ENCODE results near the gene CAB39. TPM values are rescaled to one million over a fixed set of nuclear protein-coding genes. Genes with fewer than 3 reads are reported as not detected.

The CAB39 gene
- total and polyA plus RNA-seq, 2 of the 8 experiments (the other 6 are each of a cell fraction or from before 2014, with no cell fraction given) = 16.4 to 50.5 TPM

DNA sequence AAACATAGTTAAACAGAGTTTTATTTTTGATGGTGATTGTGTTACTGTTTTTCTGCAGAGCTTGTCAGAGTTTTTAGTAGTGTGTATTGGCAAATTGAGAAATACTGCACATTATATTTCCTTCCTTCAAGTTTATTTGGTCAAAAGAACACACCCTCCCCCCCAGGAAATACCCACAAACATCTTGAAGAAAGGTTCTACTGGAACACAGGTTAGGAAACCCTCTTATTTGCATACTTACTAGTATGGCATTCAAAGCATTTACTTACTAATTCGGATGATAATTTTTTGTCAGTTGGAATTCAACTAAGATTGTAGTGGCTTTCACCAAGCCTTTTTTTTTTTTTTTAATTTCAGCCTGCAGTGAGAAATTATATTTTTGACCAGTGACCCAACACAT, 9.1 kb downstream of the CAB39 start:
- CTCF ChIA-PET (ENCODE audit: partially characterized antibody) = interaction anchor here (1.1 to 2.8 kb wide), 5 partner anchors 10 to 111 kb away, joined by 3 to 11 read pairs (median 3); partner anchors contain the start of gene CAB39
- H2BK15ac ChIP-seq (ENCODE audit: low read length) = no peak overlapping the region

More for the DNA sequence above, 9.1 kb downstream of the CAB39 start:
- no peak overlapping the region for H2AFZ ChIP-seq (ENCODE audit: low read length)
- peak overlapping the region in 2 of 4 experiments; percentile 1 to 45; a peak in 4 of 8 replicates for H3K4me3 ChIP-seq (ENCODE audit: extremely low read depth in 1 of 4, insufficient read depth in 2 of 4, low read depth in 3 of 4, low read length in 4 of 4)
- no peak overlapping the region for H2BK120ac ChIP-seq (replicated peaks; ENCODE audit: low read depth, low read length)
- no peaks in the 10 kb centered on the region for H3K9me3 ChIP-seq (ENCODE audit: insufficient read depth in 2 of 2, low read depth in 1 of 2, low read length in 1 of 2)
- H3K23ac ChIP-seq (ENCODE audit: insufficient read length) = no peak overlapping the region
- no peak for FAIRE-seq
- H3K18ac ChIP-seq (ENCODE audit: extremely low read depth, low read length) = no peak overlapping the region
- H4K20me1 ChIP-seq (replicated peaks in 1 of 2; ENCODE audit: control insufficient read depth in 1 of 2, insufficient read depth in 2 of 2, low read length in 2 of 2) = peaks cover 0 to 5% of the 10 kb centered on the region in 2 experiments
- 15% methylated on average over 1 of the region's 1 CpG; no CpG with 5 or more reads in 1 of the 2 experiments for WGBS, 2 experiments (ENCODE audit: extremely low coverage in 1 of 2, insufficient coverage in 1 of 2, insufficient read length in 1 of 2, insufficient replicate concordance in 2 of 2, low coverage in 1 of 2, low lambda C conversion rate in 2 of 2, missing lambda C conversion rate in 1 of 2)
- H3K79me1 ChIP-seq (ENCODE audit: low read depth, low read length) = peaks cover 5% of the 10 kb centered on the region
- peak overlapping the region in 1 of 4 experiments; percentile 28; a peak in 1 of 7 replicates for H3K9ac ChIP-seq (replicated peaks in 1 of 4; ENCODE audit: extremely low read depth in 1 of 4, low read depth in 3 of 4, low read length in 3 of 4)
- no peaks in the 10 kb centered on the region for H3K27me3 ChIP-seq (replicated peaks in 1 of 4; ENCODE audit: control insufficient read depth in 3 of 4, extremely low read depth in 1 of 4, insufficient read depth in 3 of 4, low read length in 3 of 4)
- no peak for DNase-seq (ENCODE audit: low read depth in 1 of 2, low spot score in 2 of 2)
- no peaks in the 10 kb centered on the region; a peak in 2 of 8 replicates for H3K36me3 ChIP-seq (ENCODE audit: control insufficient read depth in 2 of 4, insufficient read depth in 4 of 4, low read length in 3 of 4)
- H3K14ac ChIP-seq (ENCODE audit: insufficient read length) = no peak overlapping the region
- no peaks in the 10 kb centered on the region for H3K23me2 ChIP-seq (ENCODE audit: low read depth, low read length)
- peak overlapping the region; percentile 25; the same call in 1 of the 2 replicates for H3K27ac ChIP-seq (ENCODE audit: low read depth, low read length)
- POLR2A ChIA-PET (ENCODE audit: partially characterized antibody) = interaction anchor here (1.2 to 1.8 kb wide), 2 partner anchors 12 to 36 kb away, joined by 3 to 5 read pairs; no protein-coding TSS in a partner anchor
- peak overlapping the region; percentile 75; the same call in 1 of the 2 replicates for H2BK5ac ChIP-seq (ENCODE audit: low read depth, low read length)
- TF ChIP-seq SP1 (IDR thresholded peaks at IDR 0.05; ENCODE audit: low read depth, low read length) = peak; percentile 25; the same call in 1 of the 2 replicates
- TF ChIP-seq CBX8 (IDR thresholded peaks at IDR 0.05; ENCODE audit: borderline replicate concordance, low read depth, low read length) = no peak
- TF ChIP-seq MAFK (IDR thresholded peaks at IDR 0.05; ENCODE audit: low read depth, low read length) = no peak
- TF ChIP-seq NRF1 (IDR thresholded peaks at IDR 0.05; ENCODE audit: low read depth, low read length) = no peak
- peak; percentile 48; the same call in 1 of the 2 replicates for TF ChIP-seq TEAD4 (IDR thresholded peaks at IDR 0.05; ENCODE audit: low read depth, low read length)
- TF ChIP-seq EGR1 (IDR thresholded peaks at IDR 0.05; ENCODE audit: borderline replicate concordance, low read depth, low read length) = no peak
- no peak for TF ChIP-seq BCL11A (IDR thresholded peaks at IDR 0.05; ENCODE audit: low read depth in 2 of 2, low read length in 2 of 2)
- no peak overlapping the region for H4K8ac ChIP-seq (ENCODE audit: extremely low read depth, insufficient read depth, low read length)
- no peak overlapping the region for H2AK5ac ChIP-seq (ENCODE audit: low read depth, low read length)
- peaks cover 10 to 88% of the 10 kb centered on the region in 2 experiments for H3K79me2 ChIP-seq (ENCODE audit: control insufficient read depth in 1 of 2, insufficient read depth in 2 of 2, low read length in 2 of 2)
- no peak overlapping the region for H3K4ac ChIP-seq (replicated peaks; ENCODE audit: insufficient read length, low read depth, low read length)
- H4K5ac ChIP-seq (ENCODE audit: insufficient read length, low read depth, low read length) = no peak overlapping the region
- no peak overlapping the region for H2BK12ac ChIP-seq (ENCODE audit: low read depth, low read length)
- H3K4me1 ChIP-seq (replicated peaks in 1 of 4; ENCODE audit: control insufficient read depth in 3 of 4, insufficient read depth in 4 of 4, low read length in 3 of 4) = peaks cover 6 to 38% (median 22%) of the 10 kb centered on the region in 4 experiments
- H2BK20ac ChIP-seq (ENCODE audit: low read length) = no peak overlapping the region
- H3K56ac ChIP-seq (replicated peaks; ENCODE audit: insufficient read length, low read depth, low read length) = no peak overlapping the region
- H3K4me2 ChIP-seq (ENCODE audit: insufficient read depth in 1 of 2, low read depth in 2 of 2, low read length in 2 of 2) = peak overlapping the region; percentile 52 to 61
- no peak overlapping the region for H4K91ac ChIP-seq (replicated peaks; ENCODE audit: insufficient read length, low read length)

Measured in H1 (cell line).